ENCODE results near the gene SPARCL1. TPM values are rescaled to one million over a fixed set of nuclear protein-coding genes. Genes with fewer than 3 reads are reported as not detected.

Gene SPARCL1
- total and polyA plus RNA-seq, 2 experiments from 2014 or later: 1.5 to 2.4 TPM

DNA sequence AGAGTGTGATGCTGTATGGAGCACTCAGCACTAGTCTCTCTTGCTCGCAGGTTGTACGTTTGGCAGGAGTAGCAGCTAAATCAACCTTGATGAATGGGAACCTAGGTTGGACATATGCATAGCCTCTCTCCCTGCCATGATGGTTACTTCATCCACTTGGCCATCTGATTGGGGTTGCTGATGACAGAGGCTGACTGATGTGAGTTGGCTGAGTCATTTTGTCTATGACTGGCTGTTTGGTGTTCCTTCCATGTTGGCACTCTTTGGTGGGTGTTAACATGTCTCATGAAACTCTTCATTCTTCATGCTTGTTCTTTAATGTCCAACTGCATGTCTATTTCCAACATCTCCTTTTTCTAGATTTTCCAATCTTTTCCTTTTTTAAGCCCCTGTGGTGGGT lies 31.6 kb upstream of the SPARCL1 start:
- no peaks in the 10 kb centered on the region for H3K27me3 ChIP-seq (ENCODE audit: insufficient read depth)
- no peak for DNase-seq (ENCODE audit: low spot score)
- Mint-ChIP-seq H3K27ac (no peak overlapping the region), H3K4me1 (peaks cover 1% of the 10 kb centered on the region; the same call in 1 of the 3 replicates), H3K9me3 (no peaks in the 10 kb centered on the region), H3K4me3 (no peak overlapping the region), H3K27me3 (ENCODE audit: insufficient read depth, low read depth, poor library complexity) (no peaks in the 10 kb centered on the region), H3K36me3 (ENCODE audit: low read depth) (no peaks in the 10 kb centered on the region)
- no peaks in the 10 kb centered on the region for H4K20me1 ChIP-seq (replicated peaks; ENCODE audit: insufficient read depth)
- H3K36me3 ChIP-seq (ENCODE audit: insufficient read depth): no peaks in the 10 kb centered on the region
- no peaks in the 10 kb centered on the region for H3K79me2 ChIP-seq (replicated peaks; ENCODE audit: insufficient read depth)
- no peak for ATAC-seq
- H2AFZ ChIP-seq: no peak overlapping the region
- H3K4me3 ChIP-seq: no peak overlapping the region
- 0 out of 2 replicates have a peak, but pooled peaks cover 1% of the 10 kb centered on the region for H3K4me1 ChIP-seq (ENCODE audit: insufficient read depth)
- H3K4me2 ChIP-seq: no peak overlapping the region
- H3K9me2 ChIP-seq (ENCODE audit: insufficient read depth): 0 out of 2 replicates have a peak, but pooled peaks cover 4% of the 10 kb centered on the region
- no peak overlapping the region for H3K27ac ChIP-seq (ENCODE audit: low read depth)
- H3F3A ChIP-seq (replicated peaks; ENCODE audit: low read depth): no peaks in the 10 kb centered on the region
- TF ChIP-seq POLR2AphosphoS5 (IDR thresholded peaks at IDR 0.05; ENCODE audit: low read depth) (no peak), NANOG (IDR thresholded peaks at IDR 0.05; ENCODE audit: borderline replicate concordance) (no peak), EZH2 (IDR thresholded peaks at IDR 0.05; ENCODE audit: low read depth, unreplicated experiment) (no peak), ZNF331 (CRISPR knock-in tag; IDR thresholded peaks at IDR 0.05; ENCODE audit: low read depth) (no peak), JUNB (IDR thresholded peaks at IDR 0.05; ENCODE audit: unreplicated experiment) (no peak), ETS1 (IDR thresholded peaks at IDR 0.05) (no peak), CTCF (conservative IDR thresholded peaks at IDR 0.05; ENCODE audit: low read depth in 2 of 2) (no peak), STAT1 (IDR thresholded peaks at IDR 0.05; ENCODE audit: unreplicated experiment) (no peak), ZNF114 (CRISPR knock-in tag; IDR thresholded peaks at IDR 0.05) (no peak), EZH2phosphoT487 (IDR thresholded peaks at IDR 0.05; ENCODE audit: unreplicated experiment) (no peak), CREB1 (CRISPR knock-in tag; IDR thresholded peaks at IDR 0.05; ENCODE audit: low read depth) (no peak)
- TF ChIP-seq, protein P1, sequence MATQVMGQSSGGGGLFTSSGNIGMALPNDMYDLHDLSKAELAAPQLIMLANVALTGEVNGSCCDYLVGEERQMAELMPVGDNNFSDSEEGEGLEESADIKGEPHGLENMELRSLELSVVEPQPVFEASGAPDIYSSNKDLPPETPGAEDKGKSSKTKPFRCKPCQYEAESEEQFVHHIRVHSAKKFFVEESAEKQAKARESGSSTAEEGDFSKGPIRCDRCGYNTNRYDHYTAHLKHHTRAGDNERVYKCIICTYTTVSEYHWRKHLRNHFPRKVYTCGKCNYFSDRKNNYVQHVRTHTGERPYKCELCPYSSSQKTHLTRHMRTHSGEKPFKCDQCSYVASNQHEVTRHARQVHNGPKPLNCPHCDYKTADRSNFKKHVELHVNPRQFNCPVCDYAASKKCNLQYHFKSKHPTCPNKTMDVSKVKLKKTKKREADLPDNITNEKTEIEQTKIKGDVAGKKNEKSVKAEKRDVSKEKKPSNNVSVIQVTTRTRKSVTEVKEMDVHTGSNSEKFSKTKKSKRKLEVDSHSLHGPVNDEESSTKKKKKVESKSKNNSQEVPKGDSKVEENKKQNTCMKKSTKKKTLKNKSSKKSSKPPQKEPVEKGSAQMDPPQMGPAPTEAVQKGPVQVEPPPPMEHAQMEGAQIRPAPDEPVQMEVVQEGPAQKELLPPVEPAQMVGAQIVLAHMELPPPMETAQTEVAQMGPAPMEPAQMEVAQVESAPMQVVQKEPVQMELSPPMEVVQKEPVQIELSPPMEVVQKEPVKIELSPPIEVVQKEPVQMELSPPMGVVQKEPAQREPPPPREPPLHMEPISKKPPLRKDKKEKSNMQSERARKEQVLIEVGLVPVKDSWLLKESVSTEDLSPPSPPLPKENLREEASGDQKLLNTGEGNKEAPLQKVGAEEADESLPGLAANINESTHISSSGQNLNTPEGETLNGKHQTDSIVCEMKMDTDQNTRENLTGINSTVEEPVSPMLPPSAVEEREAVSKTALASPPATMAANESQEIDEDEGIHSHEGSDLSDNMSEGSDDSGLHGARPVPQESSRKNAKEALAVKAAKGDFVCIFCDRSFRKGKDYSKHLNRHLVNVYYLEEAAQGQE (IDR thresholded peaks at IDR 0.05; ENCODE audit: unreplicated experiment): no peak
- TF ChIP-seq, protein P2, sequence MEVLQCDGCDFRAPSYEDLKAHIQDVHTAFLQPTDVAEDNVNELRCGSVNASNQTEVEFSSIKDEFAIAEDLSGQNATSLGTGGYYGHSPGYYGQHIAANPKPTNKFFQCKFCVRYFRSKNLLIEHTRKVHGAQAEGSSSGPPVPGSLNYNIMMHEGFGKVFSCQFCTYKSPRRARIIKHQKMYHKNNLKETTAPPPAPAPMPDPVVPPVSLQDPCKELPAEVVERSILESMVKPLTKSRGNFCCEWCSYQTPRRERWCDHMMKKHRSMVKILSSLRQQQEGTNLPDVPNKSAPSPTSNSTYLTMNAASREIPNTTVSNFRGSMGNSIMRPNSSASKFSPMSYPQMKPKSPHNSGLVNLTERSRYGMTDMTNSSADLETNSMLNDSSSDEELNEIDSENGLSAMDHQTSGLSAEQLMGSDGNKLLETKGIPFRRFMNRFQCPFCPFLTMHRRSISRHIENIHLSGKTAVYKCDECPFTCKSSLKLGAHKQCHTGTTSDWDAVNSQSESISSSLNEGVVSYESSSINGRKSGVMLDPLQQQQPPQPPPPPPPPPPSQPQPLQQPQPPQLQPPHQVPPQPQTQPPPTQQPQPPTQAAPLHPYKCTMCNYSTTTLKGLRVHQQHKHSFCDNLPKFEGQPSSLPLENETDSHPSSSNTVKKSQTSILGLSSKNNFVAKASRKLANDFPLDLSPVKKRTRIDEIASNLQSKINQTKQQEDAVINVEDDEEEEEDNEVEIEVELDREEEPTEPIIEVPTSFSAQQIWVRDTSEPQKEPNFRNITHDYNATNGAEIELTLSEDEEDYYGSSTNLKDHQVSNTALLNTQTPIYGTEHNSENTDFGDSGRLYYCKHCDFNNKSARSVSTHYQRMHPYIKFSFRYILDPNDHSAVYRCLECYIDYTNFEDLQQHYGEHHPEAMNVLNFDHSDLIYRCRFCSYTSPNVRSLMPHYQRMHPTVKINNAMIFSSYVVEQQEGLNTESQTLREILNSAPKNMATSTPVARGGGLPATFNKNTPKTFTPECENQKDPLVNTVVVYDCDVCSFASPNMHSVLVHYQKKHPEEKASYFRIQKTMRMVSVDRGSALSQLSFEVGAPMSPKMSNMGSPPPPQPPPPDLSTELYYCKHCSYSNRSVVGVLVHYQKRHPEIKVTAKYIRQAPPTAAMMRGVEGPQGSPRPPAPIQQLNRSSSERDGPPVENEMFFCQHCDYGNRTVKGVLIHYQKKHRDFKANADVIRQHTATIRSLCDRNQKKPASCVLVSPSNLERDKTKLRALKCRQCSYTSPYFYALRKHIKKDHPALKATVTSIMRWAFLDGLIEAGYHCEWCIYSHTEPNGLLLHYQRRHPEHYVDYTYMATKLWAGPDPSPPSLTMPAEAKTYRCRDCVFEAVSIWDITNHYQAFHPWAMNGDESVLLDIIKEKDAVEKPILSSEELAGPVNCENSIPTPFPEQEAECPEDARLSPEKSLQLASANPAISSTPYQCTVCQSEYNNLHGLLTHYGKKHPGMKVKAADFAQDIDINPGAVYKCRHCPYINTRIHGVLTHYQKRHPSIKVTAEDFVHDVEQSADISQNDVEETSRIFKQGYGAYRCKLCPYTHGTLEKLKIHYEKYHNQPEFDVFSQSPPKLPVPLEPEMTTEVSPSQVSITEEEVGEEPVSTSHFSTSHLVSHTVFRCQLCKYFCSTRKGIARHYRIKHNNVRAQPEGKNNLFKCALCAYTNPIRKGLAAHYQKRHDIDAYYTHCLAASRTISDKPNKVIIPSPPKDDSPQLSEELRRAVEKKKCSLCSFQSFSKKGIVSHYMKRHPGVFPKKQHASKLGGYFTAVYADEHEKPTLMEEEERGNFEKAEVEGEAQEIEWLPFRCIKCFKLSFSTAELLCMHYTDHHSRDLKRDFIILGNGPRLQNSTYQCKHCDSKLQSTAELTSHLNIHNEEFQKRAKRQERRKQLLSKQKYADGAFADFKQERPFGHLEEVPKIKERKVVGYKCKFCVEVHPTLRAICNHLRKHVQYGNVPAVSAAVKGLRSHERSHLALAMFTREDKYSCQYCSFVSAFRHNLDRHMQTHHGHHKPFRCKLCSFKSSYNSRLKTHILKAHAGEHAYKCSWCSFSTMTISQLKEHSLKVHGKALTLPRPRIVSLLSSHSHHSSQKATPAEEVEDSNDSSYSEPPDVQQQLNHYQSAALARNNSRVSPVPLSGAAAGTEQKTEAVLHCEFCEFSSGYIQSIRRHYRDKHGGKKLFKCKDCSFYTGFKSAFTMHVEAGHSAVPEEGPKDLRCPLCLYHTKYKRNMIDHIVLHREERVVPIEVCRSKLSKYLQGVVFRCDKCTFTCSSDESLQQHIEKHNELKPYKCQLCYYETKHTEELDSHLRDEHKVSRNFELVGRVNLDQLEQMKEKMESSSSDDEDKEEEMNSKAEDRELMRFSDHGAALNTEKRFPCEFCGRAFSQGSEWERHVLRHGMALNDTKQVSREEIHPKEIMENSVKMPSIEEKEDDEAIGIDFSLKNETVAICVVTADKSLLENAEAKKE (CRISPR knock-in tag; IDR thresholded peaks at IDR 0.05): no peak
